K562 (cell line): ENCODE data around the gene DGKA. TPM values are rescaled to one million over a fixed set of nuclear protein-coding genes. Genes with fewer than 3 reads are reported as not detected.

Source experiments
- COPS2 ChIP-seq: fragments of 450-650 bp; conservative IDR thresholded peaks from 2 replicates; pipeline ENCODE4 v1.6.1; 2016; ENCODE audit warnings: mild to moderate bottlenecking, moderate library complexity
- HNRNPH1 ChIP-seq: fragments of 200-400 bp; formaldehyde crosslinking; optimal IDR thresholded peaks from 2 replicates; pipeline ENCODE3; 2017; ENCODE audit warnings: low read depth, mild to moderate bottlenecking, low read length, moderate library complexity
- HNRNPLL ChIP-seq: fragments of 200-400 bp; formaldehyde crosslinking; IDR thresholded peaks from 2 replicates; pipeline ENCODE4 v1.6.1; 2017; ENCODE audit warnings: low read length, low read depth, mild to moderate bottlenecking; ENCODE audit not compliant: poor library complexity, severe bottlenecking
- NFIC ChIP-seq: fragments of 450-650 bp; IDR thresholded peaks from 2 replicates; pipeline ENCODE4 v1.6.1; 2017; ENCODE audit warnings: mild to moderate bottlenecking, inconsistent platforms
- POLR2AphosphoS5 ChIP-seq: IDR thresholded peaks from 2 replicates; pipeline ENCODE4 v1.6.1; 2011; ENCODE audit warnings: mild to moderate bottlenecking, low read depth, low read length, moderate library complexity; ENCODE audit not compliant: control insufficient read depth, insufficient read depth
- POLR2H ChIP-seq: IDR thresholded peaks from 2 replicates; pipeline ENCODE4 v1.6.1; 2016; ENCODE audit warnings: missing genetic modification characterization, low read depth, mild to moderate bottlenecking, control low read depth, missing compliant biosample characterization, moderate library complexity
- RB1 ChIP-seq: fragments of 450-650 bp; IDR thresholded peaks from 2 replicates; pipeline ENCODE4 v1.6.1; 2017; ENCODE audit warnings: low read depth, mild to moderate bottlenecking
- RBFOX2 ChIP-seq: fragments of 200-400 bp; formaldehyde crosslinking; IDR thresholded peaks from 2 replicates; pipeline ENCODE4 v1.6.1; 2017; ENCODE audit warnings: low read depth, mild to moderate bottlenecking, low read length, moderate library complexity
- SMAD4 ChIP-seq: fragments of 250-450 bp; sonication (Bioruptor Pico); conservative IDR thresholded peaks from 2 replicates; pipeline ENCODE4 v1.8.0; 2021; ENCODE audit warnings: inconsistent platforms, mild to moderate bottlenecking, moderate library complexity
- TSC22D4 ChIP-seq: fragments of 450-650 bp; IDR thresholded peaks from 2 replicates; pipeline ENCODE4 v1.6.1; 2016; ENCODE audit warnings: missing genetic modification characterization, missing biosample characterization, control low read depth
- ZBTB1 ChIP-seq: sonication (generic); formaldehyde crosslinking; IDR thresholded peaks from 2 replicates; pipeline ENCODE4 v1.8.1; 2023; ENCODE audit warnings: missing genetic modification reagents, low read depth, mild to moderate bottlenecking, borderline replicate concordance
- ZFP30 ChIP-seq: fragments of 250-450 bp; sonication (Bioruptor Pico); IDR thresholded peaks from 2 replicates; pipeline ENCODE4 v1.8.0; 2022; ENCODE audit warnings: moderate library complexity, mild to moderate bottlenecking, inconsistent platforms, borderline replicate concordance
- ZNF133 ChIP-seq: fragments of 250-450 bp; sonication (Bioruptor Pico); IDR thresholded peaks from 2 replicates; pipeline ENCODE4 v1.4.0; 2020; ENCODE audit warnings: mild to moderate bottlenecking
- ZNF589 ChIP-seq: fragments of 200-800 bp; sonication (Bioruptor generic); IDR thresholded peaks from 2 replicates; pipeline ENCODE4 v1.6.1; 2016; ENCODE audit warnings: low read depth, missing genetic modification characterization, missing compliant biosample characterization
- polyA plus RNA-seq, 8 experiments: library from polyadenylated mRNA; depleted of rRNA in 4 of 8; stranded (reverse) in 5 of 8; unstranded in 3 of 8; fragments of >200 nt; fragmentation: Nextera tagmentation in 2 of 8; fragmentation: Illumina TruSeq in 1 of 8; extraction: Ambion mirVana in 2 of 8; extraction: Trizol in 1 of 8; gene quantifications; 2 replicates each; pipeline versions ENCODE4 v1.2.1 to v1.2.3, GENCODE V29; 2011 to 2014; ENCODE audit warnings: inconsistent platforms in 1 of 8, missing spikeins in 1 of 8
- total RNA-seq, 7 experiments: library from RNA; depleted of rRNA in 6 of 7; stranded (reverse); fragments of >200 nt in 6 of 7; fragmentation: Illumina TruSeq in 2 of 7; extraction: Trizol in 2 of 7; gene quantifications; 2 replicates each; pipeline versions ENCODE4 v1.2.1 to v1.2.3, GENCODE V29; 2011 to 2021; ENCODE audit warnings: low replicate concordance in 1 of 7
- TF ChIP-seq, protein P1 (sequence below), 3 experiments: fragments of 200-800 bp in 1 of 3; fragments of 250-450 bp in 1 of 3; fragments of 450-650 bp in 1 of 3; sonication (Bioruptor Pico) in 1 of 3; sonication (Bioruptor generic) in 1 of 3; formaldehyde crosslinking in 1 of 3; IDR thresholded peaks; 2 replicates each; pipeline versions ENCODE4 v1.6.1 to v1.8.0; 2016 to 2022; ENCODE audit warnings: mild to moderate bottlenecking in 2 of 3, missing genetic modification characterization in 2 of 3, missing compliant biosample characterization in 1 of 3, moderate library complexity in 1 of 3
- TF ChIP-seq, protein P2 (sequence below), 2 experiments: fragments of 450-650 bp; conservative IDR thresholded peaks; 2 replicates each; pipeline ENCODE4 v1.6.1; 2017; ENCODE audit warnings: mild to moderate bottlenecking in 2 of 2, moderate library complexity in 2 of 2
- TF ChIP-seq, protein P3 (sequence below): sonication (generic); formaldehyde crosslinking; IDR thresholded peaks from 2 replicates; pipeline ENCODE4 v1.9.0; 2022; ENCODE audit warnings: mild to moderate bottlenecking, missing genetic modification reagents
- TF ChIP-seq, protein P4 (sequence below): fragments of 450-650 bp; IDR thresholded peaks from 2 replicates; pipeline ENCODE4 v1.6.1; 2014; ENCODE audit warnings: low read depth, mild to moderate bottlenecking, moderate library complexity, borderline replicate concordance

Gene DGKA
- total and polyA plus RNA-seq, 9 of the 15 experiments (the other 6 are each of a cell fraction or from before 2014, with no cell fraction given) = 3.4 to 12.4 (median 6.2) TPM

DNA sequence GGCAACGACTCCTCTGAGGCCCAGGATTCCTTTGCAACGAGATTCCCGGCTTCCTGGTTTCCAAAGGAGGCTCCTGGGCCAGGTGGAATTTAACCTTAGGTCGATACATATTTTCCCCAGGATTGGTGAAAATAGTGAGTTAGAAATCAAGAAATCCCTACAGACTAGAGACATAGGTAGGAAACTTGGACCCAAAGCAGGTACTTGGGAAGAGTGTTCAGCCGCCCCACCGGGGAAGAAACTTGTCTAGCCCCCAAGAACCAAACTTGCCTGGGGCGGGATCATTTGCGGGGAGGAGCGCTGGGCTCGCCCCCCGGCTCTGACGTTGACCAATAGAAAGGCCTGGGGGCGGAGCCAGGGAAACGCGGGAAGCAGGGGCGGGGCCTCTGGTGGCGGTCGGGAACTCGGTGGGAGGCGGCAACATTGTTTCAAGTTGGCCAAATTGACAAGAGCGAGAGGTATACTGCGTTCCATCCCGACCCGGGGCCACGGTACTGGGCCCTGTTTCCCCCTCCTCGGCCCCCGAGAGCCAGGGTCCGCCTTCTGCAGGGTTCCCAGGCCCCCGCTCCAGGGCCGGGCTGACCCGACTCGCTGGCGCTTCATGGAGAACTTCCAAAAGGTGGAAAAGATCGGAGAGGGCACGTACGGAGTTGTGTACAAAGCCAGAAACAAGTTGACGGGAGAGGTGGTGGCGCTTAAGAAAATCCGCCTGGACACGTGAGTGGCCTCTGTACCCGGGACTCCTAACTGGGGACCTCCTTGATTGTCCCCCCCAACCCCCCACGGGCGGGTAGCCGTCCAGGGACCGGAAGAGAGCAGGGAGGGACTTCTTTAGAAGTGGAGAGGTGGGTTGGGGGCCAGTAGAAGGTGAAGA lies 35.7 kb downstream of the DGKA start, which contains the start of gene CDK2 (continued):
- TF ChIP-seq HNRNPLL (peak; percentile 22), ZNF589 (no peak), ZNF133 (no peak), SMAD4 (no peak), NFIC (peak; percentile 7; the same call in 1 of the 2 replicates), ZBTB1 (CRISPR knock-in tag) (no peak), POLR2AphosphoS5 (peak; percentile 76; the same call in 1 of the 2 replicates), ZFP30 (no peak), TSC22D4 (tag) (no peak), RB1 (peak; percentile 82), HNRNPH1 (no peak), POLR2H (tag) (peak; percentile 70), RBFOX2 (peak; percentile 91), COPS2 (no peak)
- TF ChIP-seq, protein P1, sequence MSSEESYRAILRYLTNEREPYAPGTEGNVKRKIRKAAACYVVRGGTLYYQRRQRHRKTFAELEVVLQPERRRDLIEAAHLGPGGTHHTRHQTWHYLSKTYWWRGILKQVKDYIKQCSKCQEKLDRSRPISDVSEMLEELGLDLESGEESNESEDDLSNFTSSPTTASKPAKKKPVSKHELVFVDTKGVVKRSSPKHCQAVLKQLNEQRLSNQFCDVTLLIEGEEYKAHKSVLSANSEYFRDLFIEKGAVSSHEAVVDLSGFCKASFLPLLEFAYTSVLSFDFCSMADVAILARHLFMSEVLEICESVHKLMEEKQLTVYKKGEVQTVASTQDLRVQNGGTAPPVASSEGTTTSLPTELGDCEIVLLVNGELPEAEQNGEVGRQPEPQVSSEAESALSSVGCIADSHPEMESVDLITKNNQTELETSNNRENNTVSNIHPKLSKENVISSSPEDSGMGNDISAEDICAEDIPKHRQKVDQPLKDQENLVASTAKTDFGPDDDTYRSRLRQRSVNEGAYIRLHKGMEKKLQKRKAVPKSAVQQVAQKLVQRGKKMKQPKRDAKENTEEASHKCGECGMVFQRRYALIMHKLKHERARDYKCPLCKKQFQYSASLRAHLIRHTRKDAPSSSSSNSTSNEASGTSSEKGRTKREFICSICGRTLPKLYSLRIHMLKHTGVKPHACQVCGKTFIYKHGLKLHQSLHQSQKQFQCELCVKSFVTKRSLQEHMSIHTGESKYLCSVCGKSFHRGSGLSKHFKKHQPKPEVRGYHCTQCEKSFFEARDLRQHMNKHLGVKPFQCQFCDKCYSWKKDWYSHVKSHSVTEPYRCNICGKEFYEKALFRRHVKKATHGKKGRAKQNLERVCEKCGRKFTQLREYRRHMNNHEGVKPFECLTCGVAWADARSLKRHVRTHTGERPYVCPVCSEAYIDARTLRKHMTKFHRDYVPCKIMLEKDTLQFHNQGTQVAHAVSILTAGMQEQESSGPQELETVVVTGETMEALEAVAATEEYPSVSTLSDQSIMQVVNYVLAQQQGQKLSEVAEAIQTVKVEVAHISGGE (CRISPR knock-in tag; IDR thresholded peaks at IDR 0.05) = peak in 1 of 3 experiments; percentile 74; a peak in 2 of 6 replicates
- TF ChIP-seq, protein P2, sequence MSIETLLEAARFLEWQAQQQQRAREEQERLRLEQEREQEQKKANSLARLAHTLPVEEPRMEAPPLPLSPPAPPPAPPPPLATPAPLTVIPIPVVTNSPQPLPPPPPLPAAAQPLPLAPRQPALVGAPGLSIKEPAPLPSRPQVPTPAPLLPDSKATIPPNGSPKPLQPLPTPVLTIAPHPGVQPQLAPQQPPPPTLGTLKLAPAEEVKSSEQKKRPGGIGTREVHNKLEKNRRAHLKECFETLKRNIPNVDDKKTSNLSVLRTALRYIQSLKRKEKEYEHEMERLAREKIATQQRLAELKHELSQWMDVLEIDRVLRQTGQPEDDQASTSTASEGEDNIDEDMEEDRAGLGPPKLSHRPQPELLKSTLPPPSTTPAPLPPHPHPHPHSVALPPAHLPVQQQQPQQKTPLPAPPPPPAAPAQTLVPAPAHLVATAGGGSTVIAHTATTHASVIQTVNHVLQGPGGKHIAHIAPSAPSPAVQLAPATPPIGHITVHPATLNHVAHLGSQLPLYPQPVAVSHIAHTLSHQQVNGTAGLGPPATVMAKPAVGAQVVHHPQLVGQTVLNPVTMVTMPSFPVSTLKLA (conservative IDR thresholded peaks at IDR 0.05) = peak in 1 of 2 experiments; percentile 70; a peak in 2 of 4 replicates
- TF ChIP-seq, protein P3, sequence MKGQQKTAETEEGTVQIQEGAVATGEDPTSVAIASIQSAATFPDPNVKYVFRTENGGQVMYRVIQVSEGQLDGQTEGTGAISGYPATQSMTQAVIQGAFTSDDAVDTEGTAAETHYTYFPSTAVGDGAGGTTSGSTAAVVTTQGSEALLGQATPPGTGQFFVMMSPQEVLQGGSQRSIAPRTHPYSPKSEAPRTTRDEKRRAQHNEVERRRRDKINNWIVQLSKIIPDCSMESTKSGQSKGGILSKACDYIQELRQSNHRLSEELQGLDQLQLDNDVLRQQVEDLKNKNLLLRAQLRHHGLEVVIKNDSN (CRISPR knock-in tag) = no peak
- TF ChIP-seq, protein P4, sequence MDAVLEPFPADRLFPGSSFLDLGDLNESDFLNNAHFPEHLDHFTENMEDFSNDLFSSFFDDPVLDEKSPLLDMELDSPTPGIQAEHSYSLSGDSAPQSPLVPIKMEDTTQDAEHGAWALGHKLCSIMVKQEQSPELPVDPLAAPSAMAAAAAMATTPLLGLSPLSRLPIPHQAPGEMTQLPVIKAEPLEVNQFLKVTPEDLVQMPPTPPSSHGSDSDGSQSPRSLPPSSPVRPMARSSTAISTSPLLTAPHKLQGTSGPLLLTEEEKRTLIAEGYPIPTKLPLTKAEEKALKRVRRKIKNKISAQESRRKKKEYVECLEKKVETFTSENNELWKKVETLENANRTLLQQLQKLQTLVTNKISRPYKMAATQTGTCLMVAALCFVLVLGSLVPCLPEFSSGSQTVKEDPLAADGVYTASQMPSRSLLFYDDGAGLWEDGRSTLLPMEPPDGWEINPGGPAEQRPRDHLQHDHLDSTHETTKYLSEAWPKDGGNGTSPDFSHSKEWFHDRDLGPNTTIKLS = 0 out of 2 replicates have a peak, but pooled peaks have one; percentile 18
